HG02938 (cell line): ENCODE measurements around the gene FABP6.

Experiments
- ATAC-seq: cut with Tn5 transposase; IDR thresholded peaks from one replicate; pipeline ENCODE4 v1.9.1; 2021; ENCODE audit warnings: mild to moderate bottlenecking, moderate library complexity; ENCODE audit not compliant: unreplicated experiment

The FABP6 gene

GRCh38 chr5:160260881-160261815 is 31.8 kb downstream of the FABP6 start:
- no peak for ATAC-seq

- ATAC-seq: no peak
Measured at GRCh38 chr5:160262151-160263074, 33.1 kb downstream of the FABP6 start.

- ATAC-seq: no peak
Measured at GRCh38 chr5:160263326-160263855, 34.1 kb downstream of the FABP6 start.

- no peak for ATAC-seq
Measured at GRCh38 chr5:160266044-160266443, 36.7 kb downstream of the FABP6 start.

GRCh38 chr5:160266752-160267345 is 37.5 kb downstream of the FABP6 start:
- ATAC-seq: no peak

GRCh38 chr5:160268121-160268520 is 38.8 kb downstream of the FABP6 start:
- ATAC-seq: no peak

- no peak for ATAC-seq
Measured at GRCh38 chr5:160269017-160269416, 39.7 kb downstream of the FABP6 start.

GRCh38 chr5:160270704-160271103 is 41.4 kb downstream of the FABP6 start:
- ATAC-seq: no peak

- peak; percentile 43 for ATAC-seq
Measured at GRCh38 chr5:160271396-160271795, 42.1 kb downstream of the FABP6 start.

GRCh38 chr5:160271836-160272235 is 42.5 kb downstream of the FABP6 start:
- ATAC-seq: peak; percentile 7

- ATAC-seq: no peak
Measured at GRCh38 chr5:160272264-160272663, 43.0 kb downstream of the FABP6 start.

- ATAC-seq: no peak
Measured at GRCh38 chr5:160272889-160273288, 43.6 kb downstream of the FABP6 start.

GRCh38 chr5:160274483-160274931 is 45.2 kb downstream of the FABP6 start:
- no peak for ATAC-seq

- no peak for ATAC-seq
Measured at GRCh38 chr5:160278343-160278742, 49.0 kb downstream of the FABP6 start.

GRCh38 chr5:160280384-160281095 is 51.2 kb downstream of the FABP6 start:
- no peak for ATAC-seq

- ATAC-seq: no peak
Measured at GRCh38 chr5:160281275-160281674, 52.0 kb downstream of the FABP6 start.

- no peak for ATAC-seq
Measured at GRCh38 chr5:160284291-160284873, 55.1 kb downstream of the FABP6 start.

GRCh38 chr5:160285316-160285715 is 56.0 kb downstream of the FABP6 start:
- ATAC-seq: no peak

- ATAC-seq: no peak
Measured at GRCh38 chr5:160286947-160287346, 57.6 kb downstream of the FABP6 start.
